ENCODE data around the gene DHODH.
A peak's percentile ranks its signal among the peaks of the same experiment; 100 is the strongest.
"Not testable (repeated sequence)": the region's sequence is repeated elsewhere in the genome, so short reads cannot be mapped to it uniquely, and the experiment has no call there.

The DHODH gene

DNA sequence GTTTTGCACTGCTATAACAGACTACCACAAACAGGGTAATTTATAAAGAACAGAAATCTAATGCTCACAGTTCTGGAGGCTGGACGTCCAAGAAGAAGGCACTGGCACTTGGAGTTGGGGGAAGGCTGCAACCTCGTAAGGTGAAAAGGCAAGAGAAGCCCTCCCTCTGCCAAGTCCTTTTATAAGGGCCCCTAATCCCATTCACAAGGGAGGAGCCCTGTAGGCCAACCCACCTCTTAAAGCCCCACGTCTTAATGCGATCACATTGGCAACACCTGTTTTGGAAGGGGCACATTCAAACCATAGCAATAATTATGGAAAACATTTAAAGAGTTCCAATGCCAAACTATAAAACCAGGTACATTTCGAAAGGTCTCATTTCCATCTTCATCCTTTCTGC, 13.5 kb upstream of the DHODH start:
- no peak overlapping the region for H3K4me3 ChIP-seq (replicated peaks; ENCODE audit: low read depth, low read length)
- TF ChIP-seq, protein P1, sequence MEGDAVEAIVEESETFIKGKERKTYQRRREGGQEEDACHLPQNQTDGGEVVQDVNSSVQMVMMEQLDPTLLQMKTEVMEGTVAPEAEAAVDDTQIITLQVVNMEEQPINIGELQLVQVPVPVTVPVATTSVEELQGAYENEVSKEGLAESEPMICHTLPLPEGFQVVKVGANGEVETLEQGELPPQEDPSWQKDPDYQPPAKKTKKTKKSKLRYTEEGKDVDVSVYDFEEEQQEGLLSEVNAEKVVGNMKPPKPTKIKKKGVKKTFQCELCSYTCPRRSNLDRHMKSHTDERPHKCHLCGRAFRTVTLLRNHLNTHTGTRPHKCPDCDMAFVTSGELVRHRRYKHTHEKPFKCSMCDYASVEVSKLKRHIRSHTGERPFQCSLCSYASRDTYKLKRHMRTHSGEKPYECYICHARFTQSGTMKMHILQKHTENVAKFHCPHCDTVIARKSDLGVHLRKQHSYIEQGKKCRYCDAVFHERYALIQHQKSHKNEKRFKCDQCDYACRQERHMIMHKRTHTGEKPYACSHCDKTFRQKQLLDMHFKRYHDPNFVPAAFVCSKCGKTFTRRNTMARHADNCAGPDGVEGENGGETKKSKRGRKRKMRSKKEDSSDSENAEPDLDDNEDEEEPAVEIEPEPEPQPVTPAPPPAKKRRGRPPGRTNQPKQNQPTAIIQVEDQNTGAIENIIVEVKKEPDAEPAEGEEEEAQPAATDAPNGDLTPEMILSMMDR (IDR thresholded peaks at IDR 0.05; ENCODE audit: low read depth, low read length, missing control alignments), result no peak
- DNase-seq (ENCODE audit: extremely low read depth, low read depth), result no peak

DNA sequence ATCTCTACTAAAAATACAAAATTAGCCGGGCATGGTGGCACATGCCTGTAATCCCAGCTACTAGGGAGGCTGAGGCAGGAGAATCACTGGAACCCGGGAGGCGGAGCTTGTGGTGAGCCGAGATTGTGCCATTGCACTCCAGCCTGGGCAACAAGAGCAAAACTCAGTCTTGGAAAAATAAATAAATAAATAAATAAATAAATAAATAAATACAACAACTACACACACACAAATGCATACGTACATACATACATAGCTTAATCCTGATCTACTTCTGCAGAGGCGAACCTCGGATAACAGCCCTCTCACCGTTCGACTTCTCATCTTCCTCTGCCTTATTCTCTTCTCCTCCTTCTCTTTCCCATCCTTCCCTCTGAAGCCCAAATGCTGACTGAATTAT, 11.0 kb upstream of the DHODH start:
- not testable (repeated sequence) for H3K4me3 ChIP-seq (replicated peaks; ENCODE audit: low read depth, low read length); DNase-seq (ENCODE audit: extremely low read depth, low read depth)

DNA sequence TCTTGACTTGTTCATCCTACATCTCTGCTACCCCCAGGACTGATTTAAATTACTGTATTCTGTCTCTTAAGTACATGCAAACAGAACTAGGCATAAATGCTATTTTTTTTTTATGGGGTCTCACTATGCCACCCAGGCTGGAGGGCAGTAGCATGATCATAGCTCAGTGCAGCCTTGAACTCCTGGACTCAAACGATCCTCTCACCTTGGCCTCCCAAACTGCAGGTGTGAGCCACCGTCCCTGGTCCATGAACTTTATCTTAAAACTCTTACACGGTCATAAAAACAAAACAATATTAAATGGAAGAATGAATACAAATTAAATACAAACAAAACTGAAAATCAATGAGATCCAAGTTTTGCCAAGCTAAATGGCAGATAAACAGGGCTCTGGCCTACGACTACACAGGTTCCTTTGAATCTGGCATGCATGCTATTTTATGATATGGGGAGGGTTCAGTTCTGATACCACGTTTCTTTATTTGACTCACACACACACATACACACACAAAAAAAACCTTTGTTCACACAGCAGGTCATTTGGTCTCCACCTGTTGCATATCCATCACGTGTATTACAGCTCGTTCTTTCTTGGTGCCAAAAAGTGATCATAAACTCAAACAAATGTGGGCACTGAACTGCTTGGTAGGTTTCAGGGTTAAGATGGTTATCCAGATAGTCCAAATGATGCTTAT, 7.2 kb upstream of the DHODH start:
- TF ChIP-seq, protein P1 (IDR thresholded peaks at IDR 0.05; ENCODE audit: low read depth, low read length, missing control alignments), result no peak
- H3K4me3 ChIP-seq (replicated peaks; ENCODE audit: low read depth, low read length), result no peak overlapping the region
- no peak for DNase-seq (ENCODE audit: extremely low read depth, low read depth)

GRCh38 chr16:72002619-72003018, 5.9 kb upstream of the DHODH start:
- DNase-seq (ENCODE audit: extremely low read depth, low read depth), result no peak
- TF ChIP-seq, protein P1 (IDR thresholded peaks at IDR 0.05; ENCODE audit: low read depth, low read length, missing control alignments), result no peak
- no peak overlapping the region for H3K4me3 ChIP-seq (replicated peaks; ENCODE audit: low read depth, low read length)

GRCh38 chr16:72008065-72008423, 500 bp upstream of the DHODH start:
- not testable (repeated sequence) for DNase-seq (ENCODE audit: extremely low read depth, low read depth)
- peak overlapping the region; percentile 99; the same call in 1 of the 2 replicates for H3K4me3 ChIP-seq (replicated peaks; ENCODE audit: low read depth, low read length)

DNA sequence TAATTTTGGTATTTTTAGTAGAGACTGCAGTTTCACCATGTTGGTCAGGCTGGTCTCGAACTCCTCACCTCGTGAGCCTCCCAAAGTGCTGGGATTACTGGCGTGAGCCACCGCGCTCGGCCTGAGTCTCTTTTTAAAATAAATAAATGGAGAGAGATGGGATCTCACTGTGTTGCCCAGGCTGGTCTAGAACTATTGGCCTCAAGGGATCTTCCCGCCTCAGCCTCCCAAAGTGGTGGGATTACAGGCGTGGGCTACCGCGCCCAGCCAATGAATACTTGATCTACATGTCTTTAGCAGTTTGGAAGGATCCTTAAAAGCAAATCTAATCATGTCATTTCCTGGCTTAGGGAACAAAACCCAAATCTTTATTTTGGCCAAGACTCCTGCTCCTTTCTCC, 1.2 kb downstream of the DHODH start:
- no peak for DNase-seq (ENCODE audit: extremely low read depth, low read depth)
- TF ChIP-seq, protein P1 (IDR thresholded peaks at IDR 0.05; ENCODE audit: low read depth, low read length, missing control alignments), result no peak
- H3K4me3 ChIP-seq (replicated peaks; ENCODE audit: low read depth, low read length), result peak overlapping the region; percentile 99

- no peak overlapping the region for H3K4me3 ChIP-seq (replicated peaks; ENCODE audit: low read depth, low read length)
- peak; percentile 12 for DNase-seq (ENCODE audit: extremely low read depth, low read depth)
- TF ChIP-seq, protein P1 (IDR thresholded peaks at IDR 0.05; ENCODE audit: low read depth, low read length, missing control alignments), result no peak
These were observed 4.1 kb downstream of the DHODH start for GRCh38 chr16:72012607-72013006.

DNA sequence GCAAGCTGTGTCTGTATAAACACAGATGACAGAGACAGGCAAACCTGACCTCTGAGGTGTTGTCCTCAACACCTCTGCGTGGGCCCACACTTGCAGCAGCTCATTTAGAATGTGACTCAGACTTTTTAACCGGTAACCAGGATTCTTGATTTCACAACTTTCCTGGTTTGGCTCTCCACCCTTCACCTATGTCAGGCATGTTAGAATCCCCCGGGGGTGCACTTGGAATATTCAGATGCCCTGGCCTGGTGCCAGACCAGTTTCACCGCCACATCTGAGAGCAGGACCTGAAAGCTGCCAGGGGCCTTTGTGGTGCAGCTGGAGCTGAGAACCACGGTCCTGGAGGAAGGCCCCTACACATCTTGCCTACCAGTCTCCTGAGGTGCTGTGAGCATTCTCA, 4.8 kb downstream of the DHODH start:
- H3K4me3 ChIP-seq (replicated peaks; ENCODE audit: low read depth, low read length), result no peak overlapping the region
- TF ChIP-seq, protein P1 (IDR thresholded peaks at IDR 0.05; ENCODE audit: low read depth, low read length, missing control alignments), result no peak
- DNase-seq (ENCODE audit: extremely low read depth, low read depth), result no peak
